ENCODE measurements around the gene ZNF280D. TPM values are rescaled to one million over a fixed set of nuclear protein-coding genes. Genes with fewer than 3 reads are reported as not detected.

The ZNF280D gene, protein sequence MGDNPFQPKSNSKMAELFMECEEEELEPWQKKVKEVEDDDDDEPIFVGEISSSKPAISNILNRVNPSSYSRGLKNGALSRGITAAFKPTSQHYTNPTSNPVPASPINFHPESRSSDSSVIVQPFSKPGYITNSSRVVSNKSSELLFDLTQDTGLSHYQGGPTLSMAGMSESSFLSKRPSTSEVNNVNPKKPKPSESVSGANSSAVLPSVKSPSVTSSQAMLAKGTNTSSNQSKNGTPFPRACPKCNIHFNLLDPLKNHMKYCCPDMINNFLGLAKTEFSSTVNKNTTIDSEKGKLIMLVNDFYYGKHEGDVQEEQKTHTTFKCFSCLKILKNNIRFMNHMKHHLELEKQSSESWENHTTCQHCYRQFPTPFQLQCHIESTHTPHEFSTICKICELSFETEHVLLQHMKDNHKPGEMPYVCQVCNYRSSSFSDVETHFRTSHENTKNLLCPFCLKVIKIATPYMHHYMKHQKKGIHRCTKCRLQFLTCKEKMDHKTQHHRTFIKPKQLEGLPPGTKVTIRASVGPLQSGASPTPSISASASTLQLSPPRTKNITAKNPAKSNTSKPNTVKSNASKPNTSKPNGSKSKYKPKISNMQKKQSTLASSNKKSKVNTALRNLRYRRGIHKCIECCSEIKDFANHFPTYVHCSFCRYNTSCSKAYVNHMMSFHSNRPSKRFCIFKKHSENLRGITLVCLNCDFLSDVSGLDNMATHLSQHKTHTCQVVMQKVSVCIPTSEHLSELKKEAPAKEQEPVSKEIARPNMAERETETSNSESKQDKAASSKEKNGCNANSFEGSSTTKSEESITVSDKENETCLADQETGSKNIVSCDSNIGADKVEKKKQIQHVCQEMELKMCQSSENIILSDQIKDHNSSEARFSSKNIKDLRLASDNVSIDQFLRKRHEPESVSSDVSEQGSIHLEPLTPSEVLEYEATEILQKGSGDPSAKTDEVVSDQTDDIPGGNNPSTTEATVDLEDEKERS
- total RNA-seq, result 48.9 TPM

DNA sequence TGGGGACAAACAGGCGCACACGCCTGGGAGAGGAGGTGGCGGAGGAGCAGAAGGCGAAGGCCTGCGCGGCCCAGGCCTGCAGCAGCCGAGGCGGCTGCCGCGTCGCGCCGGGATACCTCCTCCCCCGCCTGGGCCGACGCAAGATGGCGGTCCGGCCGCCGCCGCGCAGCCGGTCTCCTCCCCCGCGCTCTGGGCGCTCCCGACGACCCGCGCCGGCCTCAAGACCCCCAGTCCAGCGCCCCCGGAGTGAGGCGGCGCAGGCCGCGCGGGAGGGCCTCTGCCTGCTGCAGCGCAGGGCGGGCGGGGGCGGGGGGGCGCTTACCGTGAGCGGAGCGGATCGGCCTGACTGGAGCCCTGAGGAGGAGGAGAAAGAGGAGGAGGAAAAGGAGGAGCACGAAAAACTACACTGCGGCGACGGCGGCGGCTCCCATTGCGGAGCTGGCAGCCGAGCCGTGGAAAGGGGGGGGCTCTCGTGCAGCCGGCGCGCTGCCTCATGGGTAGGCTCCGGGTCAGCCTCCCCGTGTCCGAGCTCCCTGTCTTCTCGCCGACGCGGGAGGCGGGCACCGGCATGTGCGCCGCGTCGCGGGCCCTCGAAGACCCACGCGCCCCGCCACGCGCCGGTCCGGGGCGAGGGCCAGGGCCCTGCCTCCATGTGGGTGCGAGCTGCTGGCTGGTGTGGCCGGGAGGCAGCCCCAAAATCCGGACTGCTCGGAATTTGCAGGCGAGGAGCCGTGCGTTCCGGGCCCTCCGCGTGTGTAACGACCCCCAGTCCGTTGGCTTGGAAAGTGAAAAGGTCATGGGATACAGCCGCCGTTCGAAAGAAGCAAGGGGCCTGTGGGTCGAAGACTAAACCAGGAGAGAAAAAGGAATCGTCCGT is at the start of gene ZNF280D:
Gene ZNF280D (minus strand): TSS at position 374 of the 877 bp plus-strand sequence. CDS start 26,400 bp downstream, outside the sequence.

Small RNAs within 50 kb of the gene (small RNA-seq; reads per million reads assigned to genes)
- not detected for gene RF00019 (ENCODE audit: low replicate concordance)

Other genes with a start within 250 kb of the ZNF280D start
- 282 TPM for gene TCF12, start 185.1 kb upstream of the ZNF280D start, total RNA-seq